ENCODE measurements around the gene ANAPC15.

GRCh38 chr11:72157131-72157530 lies 44.6 kb upstream of the ANAPC15 start:
- TF ChIP-seq JUND (IDR thresholded peaks at IDR 0.05) (no peak), CTCF (IDR thresholded peaks at IDR 0.05 in 2 of 3, conservative IDR thresholded peaks at IDR 0.05 in 1 of 3; ENCODE audit: borderline replicate concordance in 1 of 3, insufficient read depth in 1 of 3, low read depth in 2 of 3, low read length in 2 of 3) (no peak), EZH2 (IDR thresholded peaks at IDR 0.05) (no peak)

All from HCT116 (cell line).